GM21360 (cell line): ENCODE measurements around the gene MBOAT1.
A peak's percentile ranks its signal among the peaks of the same experiment; 100 is the strongest.
"Not testable (repeated sequence)": the region's sequence is repeated elsewhere in the genome, so short reads cannot be mapped to it uniquely, and the experiment has no call there.

Source experiments
- ATAC-seq: cut with Tn5 transposase; IDR thresholded peaks from one replicate; pipeline ENCODE4 v1.9.1; 2021; ENCODE audit warnings: mild to moderate bottlenecking, moderate library complexity; ENCODE audit not compliant: unreplicated experiment

MBOAT1 gene

GRCh38 chr6:20173833-20174792 is 38.2 kb downstream of the MBOAT1 start:
- peak; percentile 72 for ATAC-seq

- ATAC-seq = no peak
These were observed 39.3 kb downstream of the MBOAT1 start for GRCh38 chr6:20172842-20173456.

GRCh38 chr6:20170455-20171148 is 41.7 kb downstream of the MBOAT1 start:
- ATAC-seq = no peak

GRCh38 chr6:20169786-20170185 is 42.5 kb downstream of the MBOAT1 start:
- ATAC-seq = no peak

- no peak for ATAC-seq
These were observed 43.1 kb downstream of the MBOAT1 start for GRCh38 chr6:20169119-20169557.

- no peak for ATAC-seq
These were observed 43.6 kb downstream of the MBOAT1 start for GRCh38 chr6:20168690-20169089.

- no peak for ATAC-seq
These were observed 44.7 kb downstream of the MBOAT1 start for GRCh38 chr6:20167601-20168000.

GRCh38 chr6:20166210-20166609 is 46.1 kb downstream of the MBOAT1 start:
- no peak for ATAC-seq

GRCh38 chr6:20162515-20162914 is 49.8 kb downstream of the MBOAT1 start:
- no peak for ATAC-seq

GRCh38 chr6:20160541-20161283 is 51.6 kb downstream of the MBOAT1 start:
- no peak for ATAC-seq

GRCh38 chr6:20159781-20160540 is 52.3 kb downstream of the MBOAT1 start:
- ATAC-seq = no peak

GRCh38 chr6:20159098-20159497 is 53.2 kb downstream of the MBOAT1 start:
- ATAC-seq = no peak

GRCh38 chr6:20158676-20159075 is 53.6 kb downstream of the MBOAT1 start:
- no peak for ATAC-seq

GRCh38 chr6:20156824-20157223 is 55.4 kb downstream of the MBOAT1 start:
- no peak for ATAC-seq

- no peak for ATAC-seq
These were observed 57.5 kb downstream of the MBOAT1 start for GRCh38 chr6:20154753-20155152.

- no peak for ATAC-seq
These were observed 59.1 kb downstream of the MBOAT1 start for GRCh38 chr6:20153194-20153593.

GRCh38 chr6:20148433-20148832 is 63.8 kb downstream of the MBOAT1 start:
- no peak for ATAC-seq

GRCh38 chr6:20147469-20147868 is 64.8 kb downstream of the MBOAT1 start:
- no peak for ATAC-seq

- not testable (repeated sequence) for ATAC-seq
These were observed 65.4 kb downstream of the MBOAT1 start for GRCh38 chr6:20146831-20147230.

GRCh38 chr6:20146291-20146690 is 66.0 kb downstream of the MBOAT1 start:
- no peak for ATAC-seq
